ENCODE measurements around the gene RBAK. TPM values are rescaled to one million over a fixed set of nuclear protein-coding genes. Genes with fewer than 3 reads are reported as not detected.
"Not testable (repeated sequence)": the region's sequence is repeated elsewhere in the genome, so short reads cannot be mapped to it uniquely, and the experiment has no call there.

RBAK gene
- total RNA-seq, 2 experiments from 2014 or later, result 7.4 to 18.5 TPM

DNA sequence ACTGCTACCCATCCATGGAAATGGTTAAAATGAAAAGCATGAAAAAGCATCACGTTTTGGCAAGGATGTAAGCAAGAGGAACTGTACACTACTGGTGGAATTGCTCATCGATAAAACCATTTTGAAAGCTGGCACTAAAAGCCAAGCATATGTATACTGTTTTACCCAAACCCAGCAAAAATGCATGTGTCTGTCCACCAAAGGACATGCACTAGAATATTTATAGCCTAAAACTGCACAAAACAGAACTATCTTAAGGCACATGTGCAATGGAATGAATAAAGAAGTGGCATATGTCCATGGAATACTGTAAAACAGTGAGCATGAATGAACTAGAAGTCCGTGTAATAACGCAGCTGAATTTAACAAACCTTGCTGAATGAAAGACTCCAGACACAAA, 22.9 kb downstream of the RBAK start:
- no TSS peak for BruUV-seq (replicated peaks)
- CTCF ChIA-PET (ENCODE audit: unreplicated experiment), result no interaction called here

DNA sequence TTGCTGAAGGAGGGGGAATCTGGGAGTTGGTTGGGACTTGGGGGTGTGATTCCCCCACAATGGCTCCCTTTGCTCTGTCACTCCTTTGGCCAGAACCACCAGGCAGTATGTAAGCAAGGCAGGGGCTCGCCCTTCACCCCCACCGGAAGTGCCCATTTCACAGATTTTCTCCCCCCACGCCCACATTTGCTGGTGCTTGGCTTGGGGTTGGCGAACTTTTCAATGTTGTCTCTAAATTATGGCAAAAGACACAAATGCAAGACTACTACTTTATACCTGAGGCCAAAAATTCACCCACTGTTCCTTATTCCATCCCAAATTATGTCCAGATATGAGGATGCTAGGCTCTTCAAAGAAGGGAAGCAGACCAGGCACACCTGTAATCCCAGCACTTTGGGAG, 24.5 kb downstream of the RBAK start:
- H3K4me3 ChIP-seq (ENCODE audit: low read depth, low read length, poor library complexity, severe bottlenecking), result no peak overlapping the region
- peaks cover 23% of the 10 kb centered on the region; the same call in 1 of the 2 replicates for H3K9me3 ChIP-seq (ENCODE audit: low read length)
- peaks cover 38% of the 10 kb centered on the region for H3K36me3 ChIP-seq (ENCODE audit: insufficient read depth, low read length)
- no peaks in the 10 kb centered on the region for H3K79me2 ChIP-seq (ENCODE audit: insufficient read depth, low read depth, low read length)
- H3K27ac ChIP-seq (ENCODE audit: low read depth, low read length, poor library complexity, severe bottlenecking), result no peak overlapping the region
- H2AFZ ChIP-seq (ENCODE audit: low read length), result no peak overlapping the region
- H3K4me2 ChIP-seq (ENCODE audit: low read length), result no peak overlapping the region
- H3K9me2 ChIP-seq (ENCODE audit: insufficient read depth, low read length), result no peaks in the 10 kb centered on the region
- no TSS peak for BruUV-seq (replicated peaks)
- H3K4me1 ChIP-seq (ENCODE audit: insufficient read depth, low read length, poor library complexity, severe bottlenecking), result no peaks in the 10 kb centered on the region
- no peak for TF ChIP-seq EZH2phosphoT487 (IDR thresholded peaks at IDR 0.05; ENCODE audit: borderline replicate concordance, low read depth, low read length)
- TF ChIP-seq, protein P1, sequence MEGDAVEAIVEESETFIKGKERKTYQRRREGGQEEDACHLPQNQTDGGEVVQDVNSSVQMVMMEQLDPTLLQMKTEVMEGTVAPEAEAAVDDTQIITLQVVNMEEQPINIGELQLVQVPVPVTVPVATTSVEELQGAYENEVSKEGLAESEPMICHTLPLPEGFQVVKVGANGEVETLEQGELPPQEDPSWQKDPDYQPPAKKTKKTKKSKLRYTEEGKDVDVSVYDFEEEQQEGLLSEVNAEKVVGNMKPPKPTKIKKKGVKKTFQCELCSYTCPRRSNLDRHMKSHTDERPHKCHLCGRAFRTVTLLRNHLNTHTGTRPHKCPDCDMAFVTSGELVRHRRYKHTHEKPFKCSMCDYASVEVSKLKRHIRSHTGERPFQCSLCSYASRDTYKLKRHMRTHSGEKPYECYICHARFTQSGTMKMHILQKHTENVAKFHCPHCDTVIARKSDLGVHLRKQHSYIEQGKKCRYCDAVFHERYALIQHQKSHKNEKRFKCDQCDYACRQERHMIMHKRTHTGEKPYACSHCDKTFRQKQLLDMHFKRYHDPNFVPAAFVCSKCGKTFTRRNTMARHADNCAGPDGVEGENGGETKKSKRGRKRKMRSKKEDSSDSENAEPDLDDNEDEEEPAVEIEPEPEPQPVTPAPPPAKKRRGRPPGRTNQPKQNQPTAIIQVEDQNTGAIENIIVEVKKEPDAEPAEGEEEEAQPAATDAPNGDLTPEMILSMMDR (conservative IDR thresholded peaks at IDR 0.05; ENCODE audit: low read length), result no peak
- DNase-seq (ENCODE audit: low spot score), result no peak
- ChIA-PET CTCF (ENCODE audit: unreplicated experiment) (no interaction called here), POLR2A (no interaction called here)
- no peaks in the 10 kb centered on the region for H4K20me1 ChIP-seq (ENCODE audit: insufficient read depth, low read length)
- intact Hi-C loops (cut with micrococcal nuclease; ENCODE audit: unreplicated experiment), result no loop called here

More for the DNA sequence above, 22.9 kb downstream of the RBAK start:
- Histone ChIP-seq H3K9me3 (ENCODE audit: low read length) (peaks cover 40% of the 10 kb centered on the region), H3K9me2 (ENCODE audit: insufficient read depth, low read length) (no peaks in the 10 kb centered on the region), H3K79me2 (ENCODE audit: insufficient read depth, low read depth, low read length) (no peaks in the 10 kb centered on the region), H3K4me3 (ENCODE audit: low read depth, low read length, poor library complexity, severe bottlenecking) (no peak overlapping the region), H3K36me3 (ENCODE audit: insufficient read depth, low read length) (peaks cover 55% of the 10 kb centered on the region), H3K27ac (ENCODE audit: low read depth, low read length, poor library complexity, severe bottlenecking) (no peak overlapping the region), H2AFZ (ENCODE audit: low read length) (no peak overlapping the region), H3K4me2 (ENCODE audit: low read length) (no peak overlapping the region), H4K20me1 (ENCODE audit: insufficient read depth, low read length) (no peaks in the 10 kb centered on the region), H3K4me1 (ENCODE audit: insufficient read depth, low read length, poor library complexity, severe bottlenecking) (no peaks in the 10 kb centered on the region)
- no peak for TF ChIP-seq EZH2phosphoT487 (IDR thresholded peaks at IDR 0.05; ENCODE audit: borderline replicate concordance, low read depth, low read length)
- TF ChIP-seq, protein P1 (conservative IDR thresholded peaks at IDR 0.05; ENCODE audit: low read length), result no peak
- POLR2A ChIA-PET, result interaction anchor here (0.9 to 1.4 kb wide), 2 partner anchors 11 kb away, joined by 3 read pairs; no protein-coding TSS in a partner anchor
- intact Hi-C loops (cut with micrococcal nuclease; ENCODE audit: unreplicated experiment), result no loop called here
- no peak for DNase-seq (ENCODE audit: low spot score)

DNA sequence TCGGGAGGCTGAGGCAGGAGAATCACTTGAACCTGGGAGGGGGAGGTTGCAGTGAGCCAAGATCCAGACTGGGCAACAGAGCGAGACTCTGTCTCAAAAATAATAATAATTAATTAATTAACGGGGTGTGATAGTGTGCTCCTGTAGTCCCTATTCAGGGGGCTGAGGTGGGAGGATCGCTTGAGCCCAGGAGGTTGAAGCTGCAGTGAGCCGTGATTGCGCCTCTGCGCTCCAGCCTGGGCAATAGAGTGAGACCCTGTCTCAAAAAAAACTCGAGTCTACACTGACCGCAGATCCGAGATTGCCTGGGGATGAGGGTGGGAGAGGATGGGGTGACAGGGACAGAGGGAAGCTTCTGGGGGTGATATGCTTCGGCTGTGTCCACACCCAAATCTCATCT, 29.5 kb downstream of the RBAK start:
- H3K36me3 ChIP-seq (ENCODE audit: insufficient read depth, low read length); BruUV-seq (replicated peaks); H3K4me1 ChIP-seq (ENCODE audit: insufficient read depth, low read length, poor library complexity, severe bottlenecking); H3K27ac ChIP-seq (ENCODE audit: low read depth, low read length, poor library complexity, severe bottlenecking); intact Hi-C loops (cut with micrococcal nuclease; ENCODE audit: unreplicated experiment); H4K20me1 ChIP-seq (ENCODE audit: insufficient read depth, low read length); H3K79me2 ChIP-seq (ENCODE audit: insufficient read depth, low read depth, low read length); H3K9me2 ChIP-seq (ENCODE audit: insufficient read depth, low read length); H3K4me3 ChIP-seq (ENCODE audit: low read depth, low read length, poor library complexity, severe bottlenecking); H3K9me3 ChIP-seq (ENCODE audit: low read length); POLR2A ChIA-PET; H3K4me2 ChIP-seq (ENCODE audit: low read length); DNase-seq (ENCODE audit: low spot score); H2AFZ ChIP-seq (ENCODE audit: low read length); CTCF ChIA-PET (ENCODE audit: unreplicated experiment): not testable (repeated sequence)

Measured in OCI-LY7 (cell line).